Measurements from ENCODE around the gene PREB. TPM values are rescaled to one million over a fixed set of nuclear protein-coding genes. Genes with fewer than 3 reads are reported as not detected.

Gene PREB
- total and polyA plus RNA-seq, 2 of the 13 experiments (the other 11 are each of a cell fraction or from before 2014, with no cell fraction given) = 112 to 192 TPM

DNA sequence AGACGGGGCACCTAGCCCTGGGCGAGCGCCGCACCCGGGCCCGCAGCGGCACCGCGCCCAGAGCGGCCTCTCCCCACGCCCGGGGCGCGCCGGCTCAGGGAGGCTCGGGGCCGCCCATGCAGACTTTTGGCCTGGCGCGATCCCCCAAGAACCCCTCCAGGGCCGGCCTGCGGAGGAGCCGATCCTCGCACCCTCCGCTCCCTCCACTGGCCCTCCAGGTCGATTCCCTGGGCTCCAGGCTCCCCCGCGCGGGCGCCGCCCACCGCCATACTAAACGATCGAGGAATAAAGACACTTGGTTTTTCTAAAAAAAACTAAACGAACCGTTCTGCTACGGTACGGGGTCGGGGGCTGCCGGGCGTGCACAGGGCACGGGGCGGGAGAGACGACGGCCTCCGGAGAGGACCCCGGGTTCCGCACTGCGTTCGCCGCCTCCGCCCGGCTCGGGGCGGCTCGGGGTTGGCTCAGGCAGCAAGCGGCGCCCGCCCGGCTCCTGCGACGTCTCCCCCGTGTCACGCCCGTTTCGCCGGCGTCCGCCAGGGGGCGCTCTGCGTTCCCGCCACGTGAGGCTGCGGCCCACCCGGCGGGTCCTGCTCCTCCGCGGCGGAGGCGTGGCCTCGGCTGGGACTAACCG, 48.2 kb downstream of the PREB start (continued):
- no peak for TF ChIP-seq ARID2 (CRISPR knock-in tag; IDR thresholded peaks at IDR 0.05; ENCODE audit: borderline replicate concordance)
- peak; percentile 55; the same call in 1 of the 2 replicates for TF ChIP-seq ZNF749 (CRISPR knock-in tag; IDR thresholded peaks at IDR 0.05; ENCODE audit: borderline replicate concordance)
- TF ChIP-seq, protein P1, sequence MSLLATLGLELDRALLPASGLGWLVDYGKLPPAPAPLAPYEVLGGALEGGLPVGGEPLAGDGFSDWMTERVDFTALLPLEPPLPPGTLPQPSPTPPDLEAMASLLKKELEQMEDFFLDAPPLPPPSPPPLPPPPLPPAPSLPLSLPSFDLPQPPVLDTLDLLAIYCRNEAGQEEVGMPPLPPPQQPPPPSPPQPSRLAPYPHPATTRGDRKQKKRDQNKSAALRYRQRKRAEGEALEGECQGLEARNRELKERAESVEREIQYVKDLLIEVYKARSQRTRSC (CRISPR knock-in tag; IDR thresholded peaks at IDR 0.05; ENCODE audit: low read depth) = no peak; the same call in 1 of the 2 replicates
- no peak; the same call in 1 of the 2 replicates for TF ChIP-seq TAF1 (CRISPR knock-in tag; IDR thresholded peaks at IDR 0.05)
- no peak; the same call in 1 of the 2 replicates for TF ChIP-seq PRMT3 (CRISPR knock-in tag; IDR thresholded peaks at IDR 0.05; ENCODE audit: borderline replicate concordance, low read depth)
- no peak for TF ChIP-seq EHMT2 (IDR thresholded peaks at IDR 0.05; ENCODE audit: borderline replicate concordance, low read depth, low read length)
- TF ChIP-seq PITX1 (CRISPR knock-in tag; IDR thresholded peaks at IDR 0.05) = no peak
- TF ChIP-seq ZNF343 (CRISPR knock-in tag; IDR thresholded peaks at IDR 0.05) = no peak; the same call in 1 of the 2 replicates
- peak; percentile 60; the same call in 1 of the 2 replicates for TF ChIP-seq SIN3B (IDR thresholded peaks at IDR 0.05; ENCODE audit: low read length)
- TF ChIP-seq PHF21A (CRISPR knock-in tag; IDR thresholded peaks at IDR 0.05) = no peak; the same call in 1 of the 2 replicates
- TF ChIP-seq MXI1 (IDR thresholded peaks at IDR 0.05; ENCODE audit: borderline replicate concordance, low read depth, low read length) = peak; percentile 98; the same call in 1 of the 3 replicates
- TF ChIP-seq NPAS2 (CRISPR knock-in tag; IDR thresholded peaks at IDR 0.05; ENCODE audit: borderline replicate concordance) = no peak
- TF ChIP-seq, protein P2, sequence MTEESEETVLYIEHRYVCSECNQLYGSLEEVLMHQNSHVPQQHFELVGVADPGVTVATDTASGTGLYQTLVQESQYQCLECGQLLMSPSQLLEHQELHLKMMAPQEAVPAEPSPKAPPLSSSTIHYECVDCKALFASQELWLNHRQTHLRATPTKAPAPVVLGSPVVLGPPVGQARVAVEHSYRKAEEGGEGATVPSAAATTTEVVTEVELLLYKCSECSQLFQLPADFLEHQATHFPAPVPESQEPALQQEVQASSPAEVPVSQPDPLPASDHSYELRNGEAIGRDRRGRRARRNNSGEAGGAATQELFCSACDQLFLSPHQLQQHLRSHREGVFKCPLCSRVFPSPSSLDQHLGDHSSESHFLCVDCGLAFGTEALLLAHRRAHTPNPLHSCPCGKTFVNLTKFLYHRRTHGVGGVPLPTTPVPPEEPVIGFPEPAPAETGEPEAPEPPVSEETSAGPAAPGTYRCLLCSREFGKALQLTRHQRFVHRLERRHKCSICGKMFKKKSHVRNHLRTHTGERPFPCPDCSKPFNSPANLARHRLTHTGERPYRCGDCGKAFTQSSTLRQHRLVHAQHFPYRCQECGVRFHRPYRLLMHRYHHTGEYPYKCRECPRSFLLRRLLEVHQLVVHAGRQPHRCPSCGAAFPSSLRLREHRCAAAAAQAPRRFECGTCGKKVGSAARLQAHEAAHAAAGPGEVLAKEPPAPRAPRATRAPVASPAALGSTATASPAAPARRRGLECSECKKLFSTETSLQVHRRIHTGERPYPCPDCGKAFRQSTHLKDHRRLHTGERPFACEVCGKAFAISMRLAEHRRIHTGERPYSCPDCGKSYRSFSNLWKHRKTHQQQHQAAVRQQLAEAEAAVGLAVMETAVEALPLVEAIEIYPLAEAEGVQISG (CRISPR knock-in tag; IDR thresholded peaks at IDR 0.05) = peak; percentile 96
- no peak for TF ChIP-seq RAD51 (IDR thresholded peaks at IDR 0.05; ENCODE audit: borderline replicate concordance)
- 0 out of 2 replicates have a peak, but pooled peaks have one; percentile 38 for TF ChIP-seq ZNF251 (CRISPR knock-in tag; IDR thresholded peaks at IDR 0.05)
- TF ChIP-seq ELF3 (CRISPR knock-in tag; IDR thresholded peaks at IDR 0.05) = peak; percentile 69; the same call in 1 of the 2 replicates
- peak; percentile 63 for TF ChIP-seq ASH2L (IDR thresholded peaks at IDR 0.05; ENCODE audit: insufficient read length, low read depth, low read length)
- no peak for TF ChIP-seq ZNF562 (CRISPR knock-in tag; IDR thresholded peaks at IDR 0.05; ENCODE audit: borderline replicate concordance)
- no peak for TF ChIP-seq HIVEP1 (CRISPR knock-in tag; IDR thresholded peaks at IDR 0.05)
- TF ChIP-seq, protein P3, sequence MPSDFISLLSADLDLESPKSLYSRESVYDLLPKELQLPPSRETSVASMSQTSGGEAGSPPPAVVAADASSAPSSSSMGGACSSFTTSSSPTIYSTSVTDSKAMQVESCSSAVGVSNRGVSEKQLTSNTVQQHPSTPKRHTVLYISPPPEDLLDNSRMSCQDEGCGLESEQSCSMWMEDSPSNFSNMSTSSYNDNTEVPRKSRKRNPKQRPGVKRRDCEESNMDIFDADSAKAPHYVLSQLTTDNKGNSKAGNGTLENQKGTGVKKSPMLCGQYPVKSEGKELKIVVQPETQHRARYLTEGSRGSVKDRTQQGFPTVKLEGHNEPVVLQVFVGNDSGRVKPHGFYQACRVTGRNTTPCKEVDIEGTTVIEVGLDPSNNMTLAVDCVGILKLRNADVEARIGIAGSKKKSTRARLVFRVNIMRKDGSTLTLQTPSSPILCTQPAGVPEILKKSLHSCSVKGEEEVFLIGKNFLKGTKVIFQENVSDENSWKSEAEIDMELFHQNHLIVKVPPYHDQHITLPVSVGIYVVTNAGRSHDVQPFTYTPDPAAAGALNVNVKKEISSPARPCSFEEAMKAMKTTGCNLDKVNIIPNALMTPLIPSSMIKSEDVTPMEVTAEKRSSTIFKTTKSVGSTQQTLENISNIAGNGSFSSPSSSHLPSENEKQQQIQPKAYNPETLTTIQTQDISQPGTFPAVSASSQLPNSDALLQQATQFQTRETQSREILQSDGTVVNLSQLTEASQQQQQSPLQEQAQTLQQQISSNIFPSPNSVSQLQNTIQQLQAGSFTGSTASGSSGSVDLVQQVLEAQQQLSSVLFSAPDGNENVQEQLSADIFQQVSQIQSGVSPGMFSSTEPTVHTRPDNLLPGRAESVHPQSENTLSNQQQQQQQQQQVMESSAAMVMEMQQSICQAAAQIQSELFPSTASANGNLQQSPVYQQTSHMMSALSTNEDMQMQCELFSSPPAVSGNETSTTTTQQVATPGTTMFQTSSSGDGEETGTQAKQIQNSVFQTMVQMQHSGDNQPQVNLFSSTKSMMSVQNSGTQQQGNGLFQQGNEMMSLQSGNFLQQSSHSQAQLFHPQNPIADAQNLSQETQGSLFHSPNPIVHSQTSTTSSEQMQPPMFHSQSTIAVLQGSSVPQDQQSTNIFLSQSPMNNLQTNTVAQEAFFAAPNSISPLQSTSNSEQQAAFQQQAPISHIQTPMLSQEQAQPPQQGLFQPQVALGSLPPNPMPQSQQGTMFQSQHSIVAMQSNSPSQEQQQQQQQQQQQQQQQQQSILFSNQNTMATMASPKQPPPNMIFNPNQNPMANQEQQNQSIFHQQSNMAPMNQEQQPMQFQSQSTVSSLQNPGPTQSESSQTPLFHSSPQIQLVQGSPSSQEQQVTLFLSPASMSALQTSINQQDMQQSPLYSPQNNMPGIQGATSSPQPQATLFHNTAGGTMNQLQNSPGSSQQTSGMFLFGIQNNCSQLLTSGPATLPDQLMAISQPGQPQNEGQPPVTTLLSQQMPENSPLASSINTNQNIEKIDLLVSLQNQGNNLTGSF (CRISPR knock-in tag; IDR thresholded peaks at IDR 0.05) = no peak

Data from HepG2 (cell line).